GM19239 (cell line): ENCODE data around the gene RPP25L.

Experiments
- DNase-seq: peaks from one replicate; pipeline ENCODE4 v3.0.0; 2011; ENCODE audit warnings: low spot score; ENCODE audit not compliant: insufficient read length
- FAIRE-seq: peaks from 2 replicates; lab custom pipeline; 2011; peaks lifted over from hg19 to GRCh38; lab: Jason Lieb, UNC

Gene RPP25L

DNA sequence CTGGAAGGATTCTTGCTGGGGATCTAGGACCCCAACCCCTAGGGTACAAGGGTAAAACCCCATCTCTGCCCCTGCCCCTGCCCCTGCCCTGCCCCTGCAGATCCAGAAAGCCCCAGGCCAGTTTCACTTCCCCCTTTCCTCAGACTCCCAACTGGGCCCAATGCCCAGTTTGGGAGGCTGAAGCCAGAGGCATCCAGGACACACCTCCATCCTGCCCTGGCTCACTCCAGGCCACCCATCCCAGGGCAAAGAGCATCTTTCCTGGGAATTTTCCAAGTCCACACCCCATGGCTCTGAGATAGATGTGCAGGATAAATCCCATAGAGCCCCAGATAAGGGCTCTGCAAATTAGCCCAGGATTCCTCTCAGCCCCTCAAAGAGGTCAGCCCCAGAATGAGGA is 39.8 kb downstream of the RPP25L start:
- DNase-seq (no peak), FAIRE-seq (no peak)

DNA sequence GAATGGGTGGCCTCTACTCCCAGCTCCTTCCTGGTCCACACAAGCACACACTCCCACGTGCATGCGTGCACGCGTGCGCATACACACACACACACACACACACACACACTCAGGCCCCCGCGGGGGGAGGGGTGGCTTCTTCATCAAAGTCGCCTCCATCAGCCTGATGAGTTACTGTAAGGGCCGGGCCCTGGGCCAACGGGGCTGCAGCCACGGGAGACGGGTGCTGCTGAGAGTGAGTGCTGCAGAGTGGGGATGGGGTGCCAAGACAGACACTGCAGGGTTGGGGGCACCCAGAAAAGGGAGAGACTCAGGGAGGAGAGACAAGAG is 40.5 kb downstream of the RPP25L start:
- FAIRE-seq (no peak), DNase-seq (no peak)

DNA sequence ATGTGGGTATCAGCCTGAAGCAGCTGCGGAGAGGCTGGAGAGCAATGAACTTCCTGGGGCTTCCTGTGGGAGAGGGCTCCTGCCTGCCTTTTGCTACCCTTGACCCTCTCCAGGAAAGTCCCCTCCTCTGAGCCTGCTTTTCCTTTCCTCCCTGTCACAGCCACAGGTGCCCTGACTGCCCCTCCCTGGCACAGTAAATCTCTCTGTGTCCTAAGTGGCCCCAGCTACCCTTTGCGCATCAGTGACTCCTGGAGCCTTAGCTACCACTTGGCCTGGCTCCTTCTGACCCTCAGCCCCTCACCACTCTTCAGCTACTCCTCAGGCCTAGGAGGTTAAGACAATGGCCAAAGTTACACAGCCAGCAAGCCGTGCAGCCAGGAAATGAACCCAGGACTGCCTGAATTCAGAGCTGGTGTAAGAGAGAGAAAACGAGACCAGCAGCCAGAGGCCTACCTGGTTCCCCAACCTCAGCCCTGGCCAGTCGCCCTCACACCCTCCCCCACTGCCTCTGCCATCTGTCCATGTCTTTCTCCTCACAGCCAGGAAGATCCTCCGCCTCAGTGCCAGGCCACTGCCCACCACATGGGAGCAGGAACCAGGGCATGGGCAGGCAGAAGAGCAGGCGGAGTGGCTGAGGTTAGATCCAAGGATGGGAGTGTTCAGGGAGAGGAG is 41.0 kb downstream of the RPP25L start:
- no peak for DNase-seq
- FAIRE-seq: no peak

DNA sequence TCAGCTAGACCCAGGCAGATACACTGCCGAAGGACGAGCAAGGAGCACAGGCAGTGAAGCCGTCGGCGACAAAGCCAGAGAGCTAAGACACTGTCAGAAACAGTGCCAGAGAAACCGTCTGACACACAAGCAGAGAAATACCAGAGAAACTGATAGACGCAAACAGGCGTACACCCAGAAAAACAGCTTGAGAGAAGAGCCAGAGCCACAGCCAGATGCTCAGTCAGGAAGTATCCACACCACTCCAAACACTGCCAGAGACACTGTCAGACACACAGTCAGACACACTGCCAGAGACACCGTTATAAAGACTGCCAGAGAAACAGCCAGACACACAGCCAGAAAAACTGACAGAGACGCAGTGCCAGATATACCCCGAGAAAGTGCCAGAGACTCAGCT is 41.5 kb downstream of the RPP25L start:
- DNase-seq (no peak), FAIRE-seq (no peak)

GRCh38 chr9:34568774-34569173 is 43.1 kb downstream of the RPP25L start:
- FAIRE-seq (no peak), DNase-seq (no peak)

DNA sequence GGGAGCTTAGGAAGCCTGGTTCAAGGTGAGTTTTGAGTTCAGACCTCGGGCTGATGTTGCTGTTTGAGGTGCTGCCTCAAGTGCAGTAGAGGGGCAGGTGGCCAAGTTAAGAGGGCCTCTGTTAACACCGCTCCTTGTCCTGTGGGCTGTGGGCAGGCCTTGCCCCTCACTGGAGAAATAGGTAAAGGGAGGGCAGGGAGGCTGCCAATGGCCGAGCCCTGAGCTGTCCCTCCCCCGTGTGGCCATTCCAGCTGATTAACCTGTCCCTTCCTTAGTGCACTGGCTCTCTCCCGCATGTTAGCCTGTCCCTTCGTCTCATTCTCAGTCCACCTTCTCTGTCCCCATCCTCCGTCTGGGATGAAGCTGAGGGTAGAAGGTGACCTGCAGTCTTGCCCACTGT is 43.8 kb downstream of the RPP25L start:
- DNase-seq (no peak), FAIRE-seq (no peak)

DNA sequence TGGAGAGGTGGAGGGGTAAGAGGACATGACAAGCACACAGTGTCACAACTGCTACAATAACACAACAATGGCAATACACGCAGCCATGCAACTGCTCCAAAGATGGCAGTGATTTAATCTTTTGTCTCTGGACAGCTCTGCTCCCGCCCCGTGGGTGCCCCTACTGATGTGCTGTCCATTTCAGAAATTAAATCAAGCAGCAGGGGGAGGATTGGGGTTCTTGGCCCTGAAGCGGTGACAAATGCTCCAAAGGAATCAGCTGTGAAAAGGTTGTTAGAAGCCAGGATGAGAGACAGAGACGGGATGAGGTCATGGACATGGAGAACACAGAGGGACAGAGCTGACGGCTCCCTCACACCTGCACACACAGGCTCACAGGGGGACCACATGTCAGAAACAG is 44.9 kb downstream of the RPP25L start:
- FAIRE-seq (no peak), DNase-seq (no peak)

DNA sequence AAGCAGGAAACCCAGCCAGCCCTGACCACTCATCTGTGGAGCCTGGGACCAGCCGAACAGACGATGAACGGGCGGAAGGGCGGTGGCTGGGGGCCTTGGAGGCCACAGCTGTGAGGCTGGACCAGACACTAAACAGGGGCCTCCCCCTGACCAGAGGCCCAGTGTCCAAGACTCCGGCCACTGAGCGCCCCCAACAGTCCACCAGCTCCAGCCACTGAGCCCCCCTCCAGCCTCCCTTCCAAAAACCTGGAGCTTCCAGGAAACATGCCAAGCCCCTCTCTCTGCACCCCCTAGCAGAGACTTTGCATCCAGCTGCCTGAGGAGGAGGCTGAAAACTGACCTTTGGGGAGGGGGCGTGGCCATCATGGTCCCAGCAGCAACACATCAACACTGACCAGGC is 45.6 kb downstream of the RPP25L start:
- FAIRE-seq: no peak
- no peak for DNase-seq

DNA sequence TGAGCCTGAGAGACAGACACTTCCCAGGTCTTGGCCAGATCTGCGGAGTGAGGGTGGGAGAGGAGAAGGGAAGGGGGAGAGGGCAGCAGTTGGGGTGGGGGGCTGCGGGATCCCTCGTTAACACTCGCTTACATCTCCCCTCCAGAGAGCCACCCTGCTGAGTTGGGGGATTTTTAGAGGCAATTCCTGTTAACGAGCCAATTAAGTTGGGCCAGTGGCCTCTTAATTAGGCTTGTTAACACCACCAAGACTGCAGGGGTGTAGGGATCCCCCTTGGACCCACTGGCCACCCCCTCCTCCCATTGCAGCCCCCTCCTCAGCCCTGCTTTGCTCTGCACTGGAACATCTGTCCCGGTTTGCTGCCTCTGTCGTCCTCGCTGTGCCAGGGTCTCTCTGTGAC is 46.0 kb downstream of the RPP25L start:
- DNase-seq: no peak
- FAIRE-seq: no peak

- no peak for FAIRE-seq
- DNase-seq: no peak
Observed at GRCh38 chr9:34564617-34565016, 47.3 kb downstream of the RPP25L start.

DNA sequence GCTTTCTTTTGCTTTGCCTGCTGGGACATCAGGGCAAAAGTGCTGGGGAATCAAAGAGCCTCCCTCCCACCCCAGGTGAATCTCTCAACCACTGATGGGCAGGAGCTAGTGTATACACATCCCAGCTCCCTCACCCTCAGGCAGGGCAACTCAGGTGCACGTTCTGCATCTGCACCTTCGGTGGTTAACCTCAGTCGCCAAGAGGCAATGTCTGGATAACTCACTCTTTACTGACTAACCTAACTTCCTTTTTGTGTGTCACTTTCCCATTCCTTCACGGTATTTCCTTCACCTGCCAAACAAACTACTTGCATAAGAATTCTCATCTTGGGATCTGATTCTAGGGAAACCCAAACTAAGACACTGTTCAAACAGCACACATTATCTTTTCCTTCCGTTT is 48.6 kb downstream of the RPP25L start:
- FAIRE-seq: peak; percentile 18
- no peak for DNase-seq

DNA sequence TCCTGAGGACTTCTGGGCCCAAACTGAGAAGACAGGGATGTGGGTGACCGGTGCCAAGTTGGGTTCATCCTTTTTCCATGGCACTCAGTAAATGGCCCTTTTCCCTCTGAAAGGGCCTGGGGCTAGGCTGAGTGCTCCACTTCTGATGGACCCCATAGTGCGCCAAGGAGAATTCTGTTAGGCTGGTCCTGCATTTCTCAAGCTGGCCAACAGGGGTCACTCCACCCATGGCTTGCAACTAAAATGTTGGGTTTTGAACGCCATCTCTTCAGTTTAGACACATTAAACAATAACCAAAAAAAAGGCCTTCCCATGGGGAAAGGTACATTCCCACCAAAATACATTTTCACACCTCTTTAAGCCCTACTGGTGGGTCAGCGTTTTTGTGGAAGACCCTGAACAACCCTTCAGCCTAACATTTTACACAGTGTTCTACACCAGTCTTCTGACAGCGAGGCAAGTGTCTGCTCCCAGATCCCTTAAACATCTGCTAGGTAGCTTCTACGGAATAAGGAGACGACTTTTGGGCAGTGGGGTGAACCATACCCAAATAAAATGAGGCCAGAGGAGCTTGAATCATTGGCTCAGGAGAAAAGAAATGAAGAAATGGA is 49.7 kb downstream of the RPP25L start:
- DNase-seq (no peak), FAIRE-seq (no peak)

GRCh38 chr9:34560599-34561214 is 51.2 kb downstream of the RPP25L start:
- DNase-seq (no peak), FAIRE-seq (no peak)
